ENCODE data around the gene PRKG1.

- TF ChIP-seq CTCF (IDR thresholded peaks at IDR 0.05): no peak
- TF ChIP-seq POLR2A (IDR thresholded peaks at IDR 0.05): no peak
These were observed 907.4 kb downstream of the PRKG1 start for GRCh38 chr10:51981731-51982130.
